K562 treated with DMSO at 1 percent for 48 hours (cell line): ENCODE measurements around the gene APBB2. TPM values are rescaled to one million over a fixed set of nuclear protein-coding genes. Genes with fewer than 3 reads are reported as not detected.

Source experiments
- total RNA-seq: library from RNA; unstranded; fragments of 300-600 nt; gene quantifications from 2 replicates; pipeline ENCODE4 v1.2.3, GENCODE V29; 2022; ENCODE audit warnings: low replicate concordance; ENCODE audit errors: extremely low read depth

APBB2 gene
- total RNA-seq = not detected in 2 replicates

GRCh38 chr4:41214136-41214824 lies at the start of gene APBB2:
TSS of gene APBB2 (minus strand) at chr4:41214542. CDS start at chr4:41033254, 181,288 bp downstream.

DNA sequence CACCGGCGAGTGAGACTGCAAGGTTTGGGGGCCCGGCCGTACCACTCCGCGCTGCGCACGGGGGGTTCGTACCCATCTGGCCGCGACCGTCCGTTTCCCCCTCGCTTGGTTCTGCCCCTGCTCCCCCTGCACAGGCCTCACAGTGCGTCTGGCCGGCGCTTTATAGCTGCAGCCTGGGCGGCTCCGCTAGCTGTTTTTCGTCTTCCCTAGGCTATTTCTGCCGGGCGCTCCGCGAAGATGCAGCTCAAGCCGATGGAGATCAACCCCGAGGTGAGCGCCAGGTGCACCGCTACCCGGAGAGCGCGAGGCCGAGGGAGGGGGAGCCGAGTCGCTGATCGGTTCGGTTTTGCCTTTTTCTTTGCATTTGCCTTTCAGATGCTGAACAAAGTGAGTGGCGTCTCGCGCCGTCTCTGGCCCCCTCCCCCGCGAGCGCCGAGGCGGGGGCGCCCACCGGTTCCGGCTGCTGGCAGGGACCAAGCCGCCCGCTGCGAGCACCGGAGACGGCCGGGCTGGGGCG lies 42.5 kb upstream of the APBB2 start, which contains the start of gene UCHL1:
TSS of gene UCHL1 (plus strand) at position 189 of the 517 bp plus-strand sequence. CDS start at position 238, 49 bp downstream.

Other genes starting within 250 kb of the APBB2 start
- not detected in 2 replicates for gene UCHL1, start 42.4 kb upstream of the APBB2 start, total RNA-seq